Panc1 (cell line): ENCODE results near the gene KIAA1755. TPM values are rescaled to one million over a fixed set of nuclear protein-coding genes. Genes with fewer than 3 reads are reported as not detected.

Source experiments
- ATAC-seq: fragments of 200-7000 bp; cut with Tn5 transposase; 2 replicates; pipeline ENCODE4 v1.9.1; 2020; ENCODE audit warnings: mild to moderate bottlenecking, moderate library complexity
- BruUV-seq: library from RNA; stranded (reverse); fragments of 400-500 nt; replicated peaks from 2 replicates; lab custom pipeline; 2021; lab: Mats Ljungman, UMichigan
- CTCF ChIA-PET: fragments of 300-600 bp; sonication (Branson Sonifier 250); formaldehyde crosslinking; loops from one replicate; lab custom pipeline; 2022; ENCODE audit warnings: antibody characterized with exemption; lab: Charles Lee
- POLR2A ChIA-PET: fragments of 300-600 bp; sonication (Branson Sonifier 250); formaldehyde crosslinking; loops from one replicate; lab custom pipeline; 2022; ENCODE audit warnings: antibody characterized with exemption; lab: Charles Lee
- DNase-seq: peaks from one replicate; pipeline ENCODE4 v3.0.0-alpha.2; 2010; ENCODE audit warnings: low read depth, low spot score
- H3K27ac ChIP-seq: 2 replicates; pipeline ENCODE4 v1.5.1; 2011; ENCODE audit warnings: mild to moderate bottlenecking, low read length, inconsistent platforms
- H3K27me3 ChIP-seq: fragments of 200-500 bp; sonication (Bioruptor generic); 2 replicates; pipeline ENCODE4 v1.6.0; 2014; ENCODE audit warnings: low read length, inconsistent platforms; ENCODE audit not compliant: control insufficient read depth, insufficient read depth
- H3K36me3 ChIP-seq: fragments of 200-500 bp; sonication (Bioruptor generic); 2 replicates; pipeline ENCODE4 v1.5.1; 2014; ENCODE audit warnings: inconsistent platforms, mild to moderate bottlenecking, low read length, moderate library complexity; ENCODE audit not compliant: control insufficient read depth, insufficient read depth
- H3K4me1 ChIP-seq: 2 replicates; pipeline ENCODE4 v1.5.1; 2011; ENCODE audit warnings: inconsistent platforms, mild to moderate bottlenecking, low read length, moderate library complexity; ENCODE audit not compliant: control insufficient read depth, insufficient read depth
- H3K4me3 ChIP-seq, 2 experiments: 2 replicates each; pipeline ENCODE4 v1.5.1; 2011 to 2012; ENCODE audit warnings: low read depth in 2 of 2, low read length in 2 of 2, mild to moderate bottlenecking in 2 of 2, inconsistent platforms in 1 of 2, moderate library complexity in 1 of 2
- H3K9me3 ChIP-seq: fragments of 200-500 bp; sonication (Bioruptor generic); 2 replicates; pipeline ENCODE4 v1.5.1; 2014; ENCODE audit warnings: low read depth, mild to moderate bottlenecking, inconsistent platforms, low read length, moderate library complexity; ENCODE audit not compliant: control insufficient read depth, insufficient read depth
- CTCF ChIP-seq: fragments of 450-650 bp; IDR thresholded peaks from 2 replicates; pipeline ENCODE4 v1.5.1; 2017; ENCODE audit warnings: mild to moderate bottlenecking
- POLR2AphosphoS5 ChIP-seq: IDR thresholded peaks from 2 replicates; pipeline ENCODE4 v1.6.1; 2012; ENCODE audit warnings: mild to moderate bottlenecking, low read depth, low read length, moderate library complexity
- REST ChIP-seq, 2 experiments: IDR thresholded peaks; 2 replicates each; pipeline ENCODE4 v1.6.1; 2011 to 2012; ENCODE audit warnings: low read depth in 2 of 2, control low read depth in 1 of 2, low read length in 1 of 2, mild to moderate bottlenecking in 1 of 2, moderate library complexity in 1 of 2; ENCODE audit not compliant: insufficient read depth in 1 of 2
- SIN3A ChIP-seq: IDR thresholded peaks from 2 replicates; pipeline ENCODE4 v1.6.1; 2012; ENCODE audit warnings: low read depth, mild to moderate bottlenecking, low read length, moderate library complexity, borderline replicate concordance; ENCODE audit not compliant: insufficient read depth
- TCF7L2 ChIP-seq: IDR thresholded peaks from 2 replicates; pipeline ENCODE4 v1.6.1; 2011; ENCODE audit warnings: mild to moderate bottlenecking, low read depth, low read length, inconsistent platforms
- in situ Hi-C: cut with HindIII; loops from 2 replicates; pipeline ENCODE4 v1.10.0; 2016; ENCODE audit warnings: low sequenced_read_pairs, low pct_unique_long_range_greater_than_20kb
- intact Hi-C: fragments of 100-400 bp; cut with micrococcal nuclease; formaldehyde crosslinking; loops from one replicate; pipeline ENCODE4 v1.10.0; 2022; ENCODE audit not compliant: unreplicated experiment
- total RNA-seq: library from RNA; stranded (reverse); gene quantifications from one replicate; pipeline ENCODE4 v1.2.1, GENCODE V29; 2021; ENCODE audit not compliant: unreplicated experiment

Gene KIAA1755
- total RNA-seq, 1 experiment from 2014 or later, result 0.08 TPM

GRCh38 chr20:38184101-38184500 lies 76.4 kb downstream of the KIAA1755 start:
- in situ Hi-C loops, result no loop called here
- POLR2A ChIA-PET, result no interaction called here

GRCh38 chr20:38181971-38182370 lies 78.6 kb downstream of the KIAA1755 start:
- Histone ChIP-seq H3K27ac (no peak overlapping the region), H3K27me3 (no peaks in the 10 kb centered on the region), H3K36me3 (no peaks in the 10 kb centered on the region), H3K4me3 (no peak overlapping the region), H3K4me1 (no peaks in the 10 kb centered on the region), H3K9me3 (no peaks in the 10 kb centered on the region)
- ChIA-PET CTCF (no interaction called here), POLR2A (no interaction called here)
- ATAC-seq, result no peak
- in situ Hi-C loops, result no loop called here
- no peak for DNase-seq
- TF ChIP-seq POLR2AphosphoS5 (no peak), SIN3A (no peak), TCF7L2 (no peak), REST (IDR thresholded peaks at IDR 0.05; ENCODE audit: insufficient read depth in 1 of 2, low read depth in 2 of 2, low read length in 1 of 2) (no peak), CTCF (no peak)
- no TSS peak for BruUV-seq
- intact Hi-C loops, result no loop called here

More at GRCh38 chr20:38184101-38184500, 76.4 kb downstream of the KIAA1755 start:
- CTCF ChIA-PET, result no interaction called here
- no peaks in the 10 kb centered on the region for H3K36me3 ChIP-seq
- no peak overlapping the region for H3K4me3 ChIP-seq
- TF ChIP-seq SIN3A (no peak), CTCF (no peak), REST (IDR thresholded peaks at IDR 0.05; ENCODE audit: insufficient read depth in 1 of 2, low read depth in 2 of 2, low read length in 1 of 2) (no peak), TCF7L2 (no peak), POLR2AphosphoS5 (no peak)
- no peak overlapping the region for H3K27ac ChIP-seq
- no peaks in the 10 kb centered on the region for H3K4me1 ChIP-seq
- no peak for ATAC-seq
- no peaks in the 10 kb centered on the region for H3K9me3 ChIP-seq
- DNase-seq, result no peak
- H3K27me3 ChIP-seq, result no peaks in the 10 kb centered on the region
- intact Hi-C loops, result no loop called here
- no TSS peak for BruUV-seq
